T47D (cell line): Measurements from ENCODE around the gene MAD1L1.
A peak's percentile ranks its signal among the peaks of the same experiment; 100 is the strongest.

Source experiments
- DNase-seq, 2 experiments: peaks; one replicate each; pipeline versions ENCODE4 v3.0.0 to v3.0.0-alpha.2; 2011 to 2012; ENCODE audit warnings: low read depth in 1 of 2, low spot score in 1 of 2
- JUND ChIP-seq: IDR thresholded peaks from 2 replicates; pipeline ENCODE4 v1.6.1; 2012; ENCODE audit warnings: low read depth
- in situ Hi-C: cut with HindIII; loops from 2 replicates; pipeline ENCODE4 v1.10.0; 2016; ENCODE audit warnings: low sequenced_read_pairs, low pct_unique_long_range_greater_than_20kb

Gene MAD1L1

DNA sequence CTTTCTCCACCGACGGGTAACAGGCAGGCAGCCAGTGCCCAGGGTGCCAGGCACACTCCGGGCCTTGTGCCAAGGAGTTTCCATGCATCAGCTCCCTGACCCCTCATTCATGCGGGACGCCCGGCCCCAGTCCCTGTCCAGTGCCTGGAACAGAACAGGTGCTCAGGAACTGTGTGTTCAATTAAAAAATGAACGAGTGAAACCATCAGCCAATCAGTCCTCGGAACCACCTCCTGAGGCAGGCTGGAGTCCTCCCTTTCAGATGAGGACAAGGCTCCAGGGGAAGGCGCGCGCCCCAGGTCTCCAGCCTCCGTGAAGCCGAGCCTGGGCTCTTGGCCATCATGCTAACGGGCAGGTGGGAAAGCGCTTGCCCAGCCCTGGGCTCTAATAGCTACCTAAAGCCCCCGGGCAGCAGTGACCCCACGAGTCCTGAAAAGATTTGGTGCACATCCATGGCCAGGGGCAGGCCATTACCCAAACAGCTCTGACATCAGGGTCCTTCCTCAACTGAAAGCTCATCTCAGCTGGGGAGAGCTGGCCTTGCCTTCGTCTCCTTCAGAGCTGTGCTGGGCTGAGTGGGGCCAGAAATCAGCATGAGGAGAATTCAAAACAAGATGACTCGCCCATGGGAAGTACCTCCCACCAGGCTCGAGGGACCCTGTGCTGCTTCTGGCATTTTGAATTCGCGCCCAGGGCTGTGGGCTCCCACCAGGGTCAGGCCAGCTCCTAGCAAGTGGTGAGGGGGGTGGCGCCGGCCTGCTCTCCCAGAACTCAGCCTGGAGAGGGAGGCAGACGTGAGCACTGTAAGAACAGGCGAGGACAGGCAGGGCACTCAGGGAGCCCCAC is 200.5 kb downstream of the MAD1L1 start:
- in situ Hi-C loops = no loop called here
- TF ChIP-seq JUND = no peak
- no peak for DNase-seq

DNA sequence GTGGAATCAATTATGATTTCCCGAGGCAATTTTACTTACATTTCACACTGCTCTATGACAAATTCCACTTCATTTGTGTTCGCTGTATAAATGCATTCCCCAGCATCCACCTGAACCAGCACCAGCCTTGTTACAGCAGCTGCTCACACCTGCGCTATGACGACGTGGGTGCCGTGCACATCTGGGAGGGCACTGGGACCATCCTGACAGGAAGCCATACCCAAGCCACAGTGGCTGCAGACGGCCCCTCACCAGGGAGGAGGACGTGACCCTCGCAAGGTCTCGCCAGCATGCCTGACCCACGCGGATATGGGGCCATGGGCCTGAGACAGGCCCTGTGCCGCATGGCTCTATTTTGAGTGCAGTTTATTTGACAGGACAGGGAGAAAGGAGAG is 201.3 kb downstream of the MAD1L1 start:
- in situ Hi-C loops = no loop called here
- no peak for DNase-seq
- no peak for TF ChIP-seq JUND

DNA sequence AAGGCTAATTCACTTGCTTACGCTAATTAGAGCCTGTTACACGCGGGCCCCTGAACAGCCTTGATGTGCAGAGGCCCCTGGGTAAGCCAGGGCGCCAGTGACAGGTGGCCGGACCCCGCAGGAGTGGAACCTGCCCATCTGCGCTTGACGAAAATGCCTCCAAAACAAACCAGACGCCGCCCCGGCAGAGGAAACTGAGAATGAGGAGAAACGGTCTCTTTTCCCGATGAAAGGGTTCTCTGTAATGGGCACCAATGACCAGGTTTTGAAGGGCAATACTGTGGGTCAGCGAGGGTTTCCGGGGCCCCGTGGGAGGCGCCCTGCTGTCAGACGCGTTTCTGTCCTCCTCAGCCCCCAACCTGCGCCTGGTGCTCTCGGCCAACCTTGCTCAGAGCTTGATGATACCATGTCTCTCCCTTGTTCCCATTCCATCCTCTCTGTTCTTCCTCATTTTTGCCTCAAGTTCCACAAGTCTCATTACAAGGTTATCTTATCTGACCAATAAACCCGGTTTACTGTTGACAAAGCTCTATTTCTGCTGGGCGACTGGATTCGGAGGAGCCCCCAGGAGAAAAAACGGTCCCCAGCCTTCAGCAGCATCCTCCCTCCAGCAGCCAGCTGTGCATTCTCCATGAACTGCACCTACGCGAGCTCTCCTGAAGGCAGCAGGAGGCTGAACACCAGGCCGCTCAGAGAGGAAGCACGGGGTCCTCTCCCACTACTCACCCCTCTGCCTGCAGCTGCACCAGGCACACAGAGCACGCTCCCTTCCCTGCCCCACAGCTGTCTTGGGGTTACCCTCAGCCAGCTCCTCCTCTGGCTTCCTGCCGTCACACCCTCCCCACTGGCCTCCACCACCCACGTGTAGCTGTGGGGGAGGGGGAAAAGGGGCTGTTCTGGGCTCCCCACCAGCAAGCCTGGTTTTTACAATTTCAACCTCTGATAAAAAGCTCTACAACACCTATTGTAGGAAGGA is 202.0 kb downstream of the MAD1L1 start:
- DNase-seq = no peak
- in situ Hi-C loops = no loop called here
- no peak for TF ChIP-seq JUND

DNA sequence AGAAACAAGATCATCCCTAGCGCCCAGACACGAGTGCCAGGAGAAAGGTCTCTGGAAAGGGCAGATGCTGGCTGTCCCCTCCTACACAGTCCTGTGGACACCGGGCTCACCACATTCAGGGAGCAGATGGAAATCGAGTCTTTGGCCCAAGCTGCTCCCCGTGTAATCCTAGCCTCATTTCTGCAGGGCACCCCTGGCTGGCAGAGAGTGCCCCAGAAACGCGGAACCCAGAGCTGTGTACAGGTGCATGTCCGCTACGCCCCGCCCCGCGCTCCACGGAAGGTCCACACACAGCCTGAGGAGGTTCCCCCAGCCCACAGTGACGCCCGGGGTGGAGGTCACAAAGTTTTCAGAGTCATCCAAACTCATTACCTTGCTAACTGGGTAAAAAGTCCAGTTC is 202.8 kb downstream of the MAD1L1 start:
- in situ Hi-C loops = no loop called here
- TF ChIP-seq JUND = no peak
- no peak for DNase-seq

DNA sequence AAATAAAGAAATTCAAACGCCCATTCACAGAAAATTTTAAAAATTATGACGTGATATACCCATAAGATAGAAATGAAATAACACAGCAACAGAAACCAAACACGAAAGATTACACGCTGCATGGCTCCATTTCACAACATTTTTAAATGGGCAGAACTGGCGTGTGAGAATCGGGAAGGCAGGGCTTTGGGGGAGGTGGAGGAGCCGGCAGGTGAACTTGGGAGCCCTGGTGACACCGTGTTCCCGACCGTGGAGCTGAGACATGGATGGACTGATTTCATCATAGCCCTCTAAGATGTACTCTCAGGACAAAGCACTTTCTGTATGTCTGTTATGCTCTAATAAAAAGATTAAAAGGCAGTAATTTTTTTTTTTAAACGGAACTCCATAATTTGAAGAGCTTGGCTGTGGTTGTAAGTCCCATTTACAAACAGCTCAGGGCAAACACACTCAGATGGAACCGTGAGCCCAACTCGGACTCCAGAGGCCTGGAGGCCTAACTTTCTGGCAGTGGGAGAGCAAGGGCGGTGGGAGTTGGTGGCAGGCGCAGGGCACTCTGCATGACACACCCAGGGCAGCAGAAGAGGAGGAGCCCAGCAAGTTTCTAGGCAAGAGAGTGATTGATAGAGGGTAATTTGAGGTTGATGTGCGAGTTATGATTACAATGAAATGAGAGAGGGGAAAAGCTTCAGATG is 203.4 kb downstream of the MAD1L1 start:
- no peak for TF ChIP-seq JUND
- DNase-seq = no peak
- in situ Hi-C loops = no loop called here

DNA sequence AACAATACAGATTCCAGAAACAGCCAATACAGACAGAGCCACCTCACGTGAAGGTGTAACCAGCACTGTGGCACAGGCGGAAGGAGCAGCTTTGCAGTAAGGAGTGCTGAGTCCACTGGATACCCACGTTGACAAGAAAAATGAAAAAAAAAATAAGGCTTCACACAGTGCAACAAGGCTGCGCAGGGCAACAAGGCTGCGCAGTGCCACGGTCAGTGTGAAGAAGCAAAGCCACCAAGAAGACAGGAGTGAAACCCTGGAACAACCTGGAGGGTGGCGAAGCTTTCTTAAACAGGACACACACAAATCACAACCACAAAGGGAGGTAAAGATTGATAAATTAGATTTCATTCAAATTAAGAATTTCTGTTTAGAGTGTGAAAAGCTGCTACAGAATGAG is 204.0 kb downstream of the MAD1L1 start:
- DNase-seq = no peak
- TF ChIP-seq JUND = no peak
- in situ Hi-C loops = no loop called here

DNA sequence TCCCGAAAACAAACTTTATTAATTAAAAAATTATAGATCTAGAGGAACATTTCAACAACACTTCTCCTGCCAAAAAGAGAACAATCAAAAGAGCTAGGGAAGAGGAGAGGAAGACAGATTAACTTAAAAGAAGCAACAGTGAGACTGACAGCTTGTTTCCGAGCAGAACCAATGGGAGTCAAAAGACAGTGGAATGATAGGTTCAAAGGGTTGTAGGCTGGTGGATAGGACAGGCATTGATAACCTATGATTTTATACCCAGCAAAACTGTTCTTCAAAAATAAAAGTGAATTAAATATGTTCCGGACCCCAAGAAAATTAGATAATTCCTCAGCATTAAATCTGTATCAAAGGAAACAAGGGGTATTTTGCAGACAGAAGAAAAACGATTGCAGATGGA is 207.6 kb downstream of the MAD1L1 start:
- no peak for DNase-seq
- in situ Hi-C loops = no loop called here
- TF ChIP-seq JUND = no peak

DNA sequence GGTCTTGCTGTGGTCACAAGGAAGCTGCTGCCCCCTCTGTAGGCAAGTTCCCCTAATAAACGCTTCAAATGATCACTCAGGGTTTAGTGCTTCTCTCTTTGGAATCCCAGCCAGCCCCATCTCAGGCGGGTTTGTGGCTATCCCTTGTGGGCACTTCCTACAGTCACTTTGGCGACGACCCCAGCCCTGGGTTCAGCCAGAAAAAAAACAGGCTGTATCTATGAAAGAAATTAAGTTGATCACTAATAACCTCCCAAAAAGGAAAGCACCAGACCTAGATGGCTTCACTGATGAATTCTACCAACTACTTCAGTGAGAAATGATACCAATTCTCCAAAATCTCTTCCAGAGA is 208.2 kb downstream of the MAD1L1 start:
- DNase-seq = no peak
- TF ChIP-seq JUND = no peak
- in situ Hi-C loops = no loop called here

DNA sequence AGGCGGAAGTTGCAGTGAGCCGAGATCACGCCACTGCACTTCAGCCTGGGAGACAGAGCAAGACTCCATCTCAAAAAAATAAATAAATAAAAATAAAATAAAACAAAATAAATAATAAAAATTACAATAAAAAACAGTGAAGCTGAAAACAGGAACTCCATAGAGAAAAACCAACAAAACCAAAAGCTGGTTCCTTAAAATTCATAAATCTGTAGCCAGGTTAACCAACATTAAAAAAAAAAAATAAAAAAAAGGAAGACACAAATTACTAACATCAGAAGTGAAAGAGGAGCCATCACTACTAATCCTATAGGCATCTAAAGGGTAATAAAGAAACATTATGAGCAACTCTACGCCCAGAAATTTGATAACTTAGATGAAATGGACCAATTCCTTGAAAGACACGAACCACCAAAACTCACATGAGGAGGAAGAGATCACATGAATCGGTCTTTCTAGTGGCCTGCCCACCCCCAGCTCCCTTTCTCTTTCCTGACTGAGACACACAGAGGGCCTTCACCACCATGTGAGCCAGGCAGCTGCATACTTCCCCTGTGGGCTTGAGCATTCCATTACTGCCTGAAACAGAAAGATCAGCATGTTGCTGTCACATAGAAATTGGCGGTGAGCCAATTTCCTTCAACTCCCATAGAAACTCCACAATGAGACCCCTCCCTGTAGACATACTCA is 208.7 kb downstream of the MAD1L1 start:
- DNase-seq = peak in 1 of 2 experiments; percentile 6
- no peak for TF ChIP-seq JUND
- in situ Hi-C loops = no loop called here

DNA sequence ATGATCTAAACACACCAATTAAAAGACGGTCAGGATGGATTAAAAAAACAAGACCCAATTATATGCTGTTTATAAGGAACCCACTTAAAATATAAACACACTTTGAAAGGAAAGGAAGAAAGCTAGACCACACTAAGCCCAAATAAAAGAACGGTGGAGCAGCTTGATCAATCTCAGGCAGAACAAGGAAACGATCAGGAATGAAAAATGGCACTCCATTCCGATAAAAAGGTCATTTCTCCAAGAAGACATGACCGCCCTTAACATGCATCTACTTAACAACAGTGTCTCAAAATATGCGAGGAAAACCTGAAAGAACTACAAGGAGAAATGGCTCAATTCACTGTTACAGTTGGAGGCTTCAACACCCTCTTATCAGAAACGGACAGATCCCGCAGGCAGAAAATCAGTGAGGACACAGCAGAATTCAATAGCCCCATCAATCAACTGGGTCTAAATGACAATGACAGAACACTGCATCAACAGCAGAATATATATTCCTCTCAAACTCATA is 210.0 kb downstream of the MAD1L1 start:
- no peak for TF ChIP-seq JUND
- no peak for DNase-seq
- in situ Hi-C loops = no loop called here

DNA sequence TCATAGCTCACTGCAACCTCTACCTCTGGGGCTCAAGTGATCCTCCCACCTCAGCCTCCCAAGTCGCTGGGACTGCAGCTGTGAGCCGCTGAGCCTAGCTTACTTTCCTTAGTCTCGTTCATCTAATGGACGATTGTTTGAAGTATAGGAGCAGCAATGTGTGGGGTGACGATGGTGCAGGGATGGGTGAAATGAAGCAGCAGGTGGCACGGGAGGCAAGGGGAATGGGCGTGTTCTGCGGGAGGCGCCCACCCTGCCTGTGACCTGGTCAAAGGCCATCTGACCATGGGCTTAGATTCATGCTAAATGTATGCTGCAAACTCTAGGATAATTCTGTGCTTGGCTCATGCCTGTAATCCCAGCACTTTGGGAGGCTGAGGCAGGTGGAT is 210.7 kb downstream of the MAD1L1 start:
- no peak for TF ChIP-seq JUND
- in situ Hi-C loops = no loop called here
- no peak for DNase-seq
